GM12892 (cell line): ENCODE results near the gene APOA4.

Source experiments
- DNase-seq: peaks from one replicate; pipeline ENCODE4 v3.0.0; 2011; ENCODE audit not compliant: insufficient read length
- FAIRE-seq: peaks from 2 replicates; lab custom pipeline; 2011; peaks lifted over from hg19 to GRCh38; lab: Jason Lieb, UNC
- POLR2A ChIP-seq: IDR thresholded peaks from 2 replicates; pipeline ENCODE4 v1.6.1; 2011; ENCODE audit warnings: low read depth, low read length, control low read depth
- POLR2AphosphoS5 ChIP-seq: IDR thresholded peaks from 2 replicates; pipeline ENCODE4 v1.6.1; 2011; ENCODE audit warnings: low read depth, low read length, control low read depth
- TAF1 ChIP-seq: IDR thresholded peaks from 2 replicates; pipeline ENCODE4 v1.6.1; 2011; ENCODE audit warnings: low read depth, mild to moderate bottlenecking, control low read depth, low read length, borderline replicate concordance

APOA4 gene

GRCh38 chr11:116861539-116861938, 38.4 kb upstream of the APOA4 start:
- TF ChIP-seq TAF1 (no peak), POLR2AphosphoS5 (no peak), POLR2A (no peak)
- no peak for DNase-seq
- no peak for FAIRE-seq

- FAIRE-seq (no peak), DNase-seq (no peak)
- TF ChIP-seq TAF1 (no peak), POLR2A (no peak), POLR2AphosphoS5 (no peak)
Observed at GRCh38 chr11:116860303-116860702, 37.2 kb upstream of the APOA4 start.

- TF ChIP-seq TAF1 (no peak), POLR2A (no peak), POLR2AphosphoS5 (no peak)
- FAIRE-seq (no peak), DNase-seq (no peak)
Observed at GRCh38 chr11:116859175-116859574, 36.1 kb upstream of the APOA4 start.

- FAIRE-seq (no peak), DNase-seq (no peak)
- TF ChIP-seq TAF1 (no peak), POLR2A (no peak), POLR2AphosphoS5 (no peak)
Observed at GRCh38 chr11:116857936-116858335, 34.8 kb upstream of the APOA4 start.

GRCh38 chr11:116857316-116857715, 34.2 kb upstream of the APOA4 start:
- FAIRE-seq (no peak), DNase-seq (no peak)
- TF ChIP-seq POLR2AphosphoS5 (no peak), TAF1 (no peak), POLR2A (no peak)

GRCh38 chr11:116856423-116856822, 33.3 kb upstream of the APOA4 start:
- TF ChIP-seq TAF1 (no peak), POLR2AphosphoS5 (no peak), POLR2A (no peak)

GRCh38 chr11:116855413-116855812, 32.3 kb upstream of the APOA4 start:
- no peak for DNase-seq
- no peak for FAIRE-seq
- TF ChIP-seq POLR2AphosphoS5 (no peak), TAF1 (no peak), POLR2A (no peak)

More at GRCh38 chr11:116856423-116856822, 33.3 kb upstream of the APOA4 start:
- no peak for FAIRE-seq
- DNase-seq, result no peak

- TF ChIP-seq POLR2AphosphoS5 (no peak; the same call in 1 of the 2 replicates), POLR2A (peak; percentile 58; the same call in 1 of the 2 replicates)
- FAIRE-seq (peak; percentile 95), DNase-seq (peak; percentile 58)
Observed at GRCh38 chr11:116853461-116854073, 30.5 kb upstream of the APOA4 start.

- DNase-seq, result no peak
- TF ChIP-seq TAF1, result no peak
- no peak for TF ChIP-seq POLR2AphosphoS5
- TF ChIP-seq POLR2A, result no peak
- peak; percentile 17 for FAIRE-seq
Observed at GRCh38 chr11:116852261-116853031, 29.3 kb upstream of the APOA4 start.

- TF ChIP-seq POLR2A (no peak), POLR2AphosphoS5 (no peak), TAF1 (no peak)
- FAIRE-seq (peak; percentile 77), DNase-seq (no peak)
Observed at GRCh38 chr11:116851626-116852025, 28.5 kb upstream of the APOA4 start.

GRCh38 chr11:116849486-116849885, 26.4 kb upstream of the APOA4 start:
- no peak for FAIRE-seq
- no peak for DNase-seq
- TF ChIP-seq TAF1 (no peak), POLR2A (no peak), POLR2AphosphoS5 (no peak)

- no peak for TF ChIP-seq POLR2A
- TF ChIP-seq POLR2AphosphoS5, result no peak
- no peak for TF ChIP-seq TAF1
- FAIRE-seq, result no peak
- no peak for DNase-seq
Observed at GRCh38 chr11:116849060-116849459, 26.0 kb upstream of the APOA4 start.
